Measurements from ENCODE around the gene PAK1. TPM values are rescaled to one million over a fixed set of nuclear protein-coding genes. Genes with fewer than 3 reads are reported as not detected.

Gene PAK1
- total RNA-seq, 1 donor from 2014 or later, result 39.8 TPM

- H3K9me3 ChIP-seq, result no peaks in the 10 kb centered on the region
- no peaks in the 10 kb centered on the region for H3K4me1 ChIP-seq
- intact Hi-C loops (cut with DNase I), result no loop called here
- no peaks in the 10 kb centered on the region for H3K27me3 ChIP-seq
- H3K36me3 ChIP-seq, result no peaks in the 10 kb centered on the region
- no peak overlapping the region for H3K27ac ChIP-seq
- H3K4me3 ChIP-seq, result no peak overlapping the region
- no peak for TF ChIP-seq CTCF (IDR thresholded peaks at IDR 0.05)
- DNase-seq (ENCODE audit: low spot score in 2 of 2), result no peak
Observed at GRCh38 chr11:77446911-77447629, 26.8 kb downstream of the PAK1 start.

DNA sequence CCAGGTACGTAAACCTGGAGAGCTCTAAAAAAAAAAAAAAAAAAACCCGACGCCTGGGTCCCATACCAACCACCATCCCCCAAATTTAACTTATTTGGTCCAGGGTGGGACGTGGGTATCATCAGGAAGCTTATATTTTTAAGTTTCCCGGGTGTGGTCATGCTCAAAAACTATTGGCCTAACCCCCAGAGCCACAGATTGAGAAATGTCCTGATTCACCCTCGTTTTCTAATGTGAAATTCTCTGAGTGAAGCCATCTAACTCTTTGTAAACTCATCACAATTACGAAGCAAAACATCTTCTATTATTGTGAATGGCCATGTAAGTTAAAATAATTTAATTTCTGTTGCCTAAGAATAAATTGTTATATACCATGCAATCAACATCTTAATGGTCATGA, 29.6 kb downstream of the PAK1 start:
- no peaks in the 10 kb centered on the region for H3K9me3 ChIP-seq
- no peak overlapping the region for H3K4me3 ChIP-seq
- H3K4me1 ChIP-seq, result no peaks in the 10 kb centered on the region
- no peak for DNase-seq (ENCODE audit: low spot score in 2 of 2)
- no peak for TF ChIP-seq CTCF (IDR thresholded peaks at IDR 0.05)
- H3K27ac ChIP-seq, result no peak overlapping the region
- no peaks in the 10 kb centered on the region for H3K27me3 ChIP-seq
- no peaks in the 10 kb centered on the region for H3K36me3 ChIP-seq
- intact Hi-C loops (cut with DNase I), result no loop called here

GRCh38 chr11:77442394-77443053, 31.4 kb downstream of the PAK1 start:
- Histone ChIP-seq H3K36me3 (no peaks in the 10 kb centered on the region), H3K9me3 (no peaks in the 10 kb centered on the region), H3K27me3 (no peaks in the 10 kb centered on the region), H3K27ac (no peak overlapping the region), H3K4me3 (no peak overlapping the region), H3K4me1 (no peaks in the 10 kb centered on the region)
- DNase-seq (ENCODE audit: low spot score in 2 of 2), result no peak
- intact Hi-C loops (cut with DNase I), result no loop called here
- no peak for TF ChIP-seq CTCF (IDR thresholded peaks at IDR 0.05)

DNA sequence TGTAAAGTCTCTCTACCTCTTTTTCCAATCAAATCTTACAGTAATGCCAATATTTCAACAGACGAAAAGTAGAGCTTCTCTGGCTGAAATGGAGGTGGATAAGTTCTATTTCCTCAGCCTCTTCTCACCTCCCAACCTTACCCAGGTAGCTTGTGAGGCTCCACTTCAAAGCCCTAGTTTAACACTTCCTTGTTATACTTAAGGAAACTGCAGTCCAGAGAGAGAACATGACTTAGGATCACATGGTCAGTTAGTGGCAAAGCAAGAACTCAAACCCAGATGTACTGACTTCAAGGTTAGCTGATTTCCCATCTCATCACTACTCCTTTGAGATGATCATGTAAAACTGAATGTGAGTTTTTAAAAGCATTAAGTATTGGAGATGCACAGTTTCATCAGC, 32.5 kb downstream of the PAK1 start:
- H3K4me3 ChIP-seq, result no peak overlapping the region
- intact Hi-C loops (cut with DNase I), result no loop called here
- no peaks in the 10 kb centered on the region for H3K9me3 ChIP-seq
- TF ChIP-seq CTCF (IDR thresholded peaks at IDR 0.05), result no peak
- H3K4me1 ChIP-seq, result no peaks in the 10 kb centered on the region
- H3K36me3 ChIP-seq, result no peaks in the 10 kb centered on the region
- DNase-seq (ENCODE audit: low spot score in 2 of 2), result no peak
- H3K27me3 ChIP-seq, result no peaks in the 10 kb centered on the region
- H3K27ac ChIP-seq, result no peak overlapping the region

- Histone ChIP-seq H3K27ac (no peak overlapping the region), H3K36me3 (no peaks in the 10 kb centered on the region), H3K9me3 (no peaks in the 10 kb centered on the region), H3K4me3 (no peak overlapping the region), H3K27me3 (no peaks in the 10 kb centered on the region), H3K4me1 (no peaks in the 10 kb centered on the region)
- TF ChIP-seq CTCF (IDR thresholded peaks at IDR 0.05), result no peak
- intact Hi-C loops (cut with DNase I), result no loop called here
- DNase-seq (ENCODE audit: low spot score in 2 of 2), result no peak
Observed at GRCh38 chr11:77440678-77441077, 33.2 kb downstream of the PAK1 start.
